Astrocyte (in vitro differentiated cells and primary cell): ENCODE measurements around the gene WDR6.

Source experiments
- EZH2 ChIP-seq: IDR thresholded peaks from 2 replicates; pipeline ENCODE4 v1.6.1; 2012; ENCODE audit warnings: mild to moderate bottlenecking, low read length, inconsistent platforms; ENCODE audit not compliant: insufficient read depth
- TF ChIP-seq, protein P1 (sequence below): IDR thresholded peaks from 2 replicates; pipeline ENCODE4 v1.5.1; 2011; ENCODE audit warnings: low read depth, mild to moderate bottlenecking, inconsistent platforms, low read length, moderate library complexity; ENCODE audit not compliant: insufficient read depth

- TF ChIP-seq EZH2 = no peak
- TF ChIP-seq, protein P1, sequence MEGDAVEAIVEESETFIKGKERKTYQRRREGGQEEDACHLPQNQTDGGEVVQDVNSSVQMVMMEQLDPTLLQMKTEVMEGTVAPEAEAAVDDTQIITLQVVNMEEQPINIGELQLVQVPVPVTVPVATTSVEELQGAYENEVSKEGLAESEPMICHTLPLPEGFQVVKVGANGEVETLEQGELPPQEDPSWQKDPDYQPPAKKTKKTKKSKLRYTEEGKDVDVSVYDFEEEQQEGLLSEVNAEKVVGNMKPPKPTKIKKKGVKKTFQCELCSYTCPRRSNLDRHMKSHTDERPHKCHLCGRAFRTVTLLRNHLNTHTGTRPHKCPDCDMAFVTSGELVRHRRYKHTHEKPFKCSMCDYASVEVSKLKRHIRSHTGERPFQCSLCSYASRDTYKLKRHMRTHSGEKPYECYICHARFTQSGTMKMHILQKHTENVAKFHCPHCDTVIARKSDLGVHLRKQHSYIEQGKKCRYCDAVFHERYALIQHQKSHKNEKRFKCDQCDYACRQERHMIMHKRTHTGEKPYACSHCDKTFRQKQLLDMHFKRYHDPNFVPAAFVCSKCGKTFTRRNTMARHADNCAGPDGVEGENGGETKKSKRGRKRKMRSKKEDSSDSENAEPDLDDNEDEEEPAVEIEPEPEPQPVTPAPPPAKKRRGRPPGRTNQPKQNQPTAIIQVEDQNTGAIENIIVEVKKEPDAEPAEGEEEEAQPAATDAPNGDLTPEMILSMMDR = no peak
These were observed 24.5 kb upstream of the WDR6 start for GRCh38 chr3:48982686-48983085.
